Fibroblast of pulmonary artery (primary cell): ENCODE measurements around the gene RABAC1.

Experiments used
- DNase-seq: peaks from one replicate; pipeline ENCODE4 v3.0.0-alpha.2; 2010; ENCODE audit warnings: low read depth
- H3K4me3 ChIP-seq: replicated peaks from 2 replicates; pipeline ENCODE4 v1.5.1; 2011; ENCODE audit warnings: low read depth, mild to moderate bottlenecking, control low read depth, low read length, moderate library complexity
- TF ChIP-seq, protein P1 (sequence below): IDR thresholded peaks from 2 replicates; pipeline ENCODE4 v1.5.1; 2011; ENCODE audit warnings: mild to moderate bottlenecking, control low read depth, low read length, inconsistent platforms; ENCODE audit errors: missing control alignments

The RABAC1 gene

DNA sequence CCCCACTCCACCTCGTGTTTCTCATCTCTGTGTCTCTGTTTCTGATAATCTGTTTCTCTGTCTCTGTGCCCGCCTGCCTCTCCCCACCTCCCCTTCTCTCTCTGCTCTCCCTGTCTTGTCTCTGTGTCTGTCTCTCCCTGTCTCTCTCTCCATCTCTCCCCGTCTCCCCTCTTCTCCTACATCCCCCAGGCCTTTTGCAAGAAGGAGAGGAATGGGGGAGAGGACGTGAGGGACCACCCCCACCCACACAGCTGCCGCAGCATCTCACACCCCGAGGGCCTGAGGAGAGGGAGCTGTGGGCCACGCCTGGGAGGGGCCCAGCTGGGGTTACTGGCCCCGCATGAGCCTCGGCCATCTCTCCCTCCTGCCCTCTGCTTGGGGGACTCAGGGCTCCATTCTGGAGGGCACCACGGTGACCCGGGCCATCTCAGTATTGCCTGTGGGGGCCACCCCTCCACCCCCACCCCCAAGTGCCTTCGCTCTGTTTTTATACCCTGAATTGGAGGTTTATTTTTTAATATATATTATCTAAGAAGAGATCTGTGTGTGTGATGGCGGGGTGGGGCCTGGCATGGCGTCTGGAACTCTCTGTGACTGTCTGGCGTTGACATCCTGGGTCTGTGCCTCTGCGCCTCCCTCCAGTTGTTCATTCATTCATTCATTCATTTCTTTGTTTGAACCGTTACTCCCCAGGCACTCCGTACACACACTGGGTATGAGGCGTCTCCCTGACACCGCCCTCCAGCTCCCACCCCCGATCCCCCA is 52.0 kb downstream of the RABAC1 start:
- TF ChIP-seq, protein P1, sequence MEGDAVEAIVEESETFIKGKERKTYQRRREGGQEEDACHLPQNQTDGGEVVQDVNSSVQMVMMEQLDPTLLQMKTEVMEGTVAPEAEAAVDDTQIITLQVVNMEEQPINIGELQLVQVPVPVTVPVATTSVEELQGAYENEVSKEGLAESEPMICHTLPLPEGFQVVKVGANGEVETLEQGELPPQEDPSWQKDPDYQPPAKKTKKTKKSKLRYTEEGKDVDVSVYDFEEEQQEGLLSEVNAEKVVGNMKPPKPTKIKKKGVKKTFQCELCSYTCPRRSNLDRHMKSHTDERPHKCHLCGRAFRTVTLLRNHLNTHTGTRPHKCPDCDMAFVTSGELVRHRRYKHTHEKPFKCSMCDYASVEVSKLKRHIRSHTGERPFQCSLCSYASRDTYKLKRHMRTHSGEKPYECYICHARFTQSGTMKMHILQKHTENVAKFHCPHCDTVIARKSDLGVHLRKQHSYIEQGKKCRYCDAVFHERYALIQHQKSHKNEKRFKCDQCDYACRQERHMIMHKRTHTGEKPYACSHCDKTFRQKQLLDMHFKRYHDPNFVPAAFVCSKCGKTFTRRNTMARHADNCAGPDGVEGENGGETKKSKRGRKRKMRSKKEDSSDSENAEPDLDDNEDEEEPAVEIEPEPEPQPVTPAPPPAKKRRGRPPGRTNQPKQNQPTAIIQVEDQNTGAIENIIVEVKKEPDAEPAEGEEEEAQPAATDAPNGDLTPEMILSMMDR: no peak
- no peak overlapping the region for H3K4me3 ChIP-seq

More for the DNA sequence above, 52.0 kb downstream of the RABAC1 start:
- DNase-seq: no peak
